LNCaP clone FGC (cell line): ENCODE measurements around the gene ERI2.

Experiments used
- DNase-seq: peaks from one replicate; pipeline ENCODE4 v3.0.0-alpha.2; 2011; ENCODE audit warnings: low read depth
- H3K4me3 ChIP-seq: 2 replicates; pipeline ENCODE4 v1.5.1; 2011; ENCODE audit warnings: mild to moderate bottlenecking, low read depth, low read length, control low read depth
- TF ChIP-seq, protein P1 (sequence below): IDR thresholded peaks from 2 replicates; pipeline ENCODE4 v1.5.1; 2012; ENCODE audit warnings: mild to moderate bottlenecking; ENCODE audit not compliant: control insufficient read depth, insufficient read depth; ENCODE audit errors: extremely low read depth

Gene ERI2, protein sequence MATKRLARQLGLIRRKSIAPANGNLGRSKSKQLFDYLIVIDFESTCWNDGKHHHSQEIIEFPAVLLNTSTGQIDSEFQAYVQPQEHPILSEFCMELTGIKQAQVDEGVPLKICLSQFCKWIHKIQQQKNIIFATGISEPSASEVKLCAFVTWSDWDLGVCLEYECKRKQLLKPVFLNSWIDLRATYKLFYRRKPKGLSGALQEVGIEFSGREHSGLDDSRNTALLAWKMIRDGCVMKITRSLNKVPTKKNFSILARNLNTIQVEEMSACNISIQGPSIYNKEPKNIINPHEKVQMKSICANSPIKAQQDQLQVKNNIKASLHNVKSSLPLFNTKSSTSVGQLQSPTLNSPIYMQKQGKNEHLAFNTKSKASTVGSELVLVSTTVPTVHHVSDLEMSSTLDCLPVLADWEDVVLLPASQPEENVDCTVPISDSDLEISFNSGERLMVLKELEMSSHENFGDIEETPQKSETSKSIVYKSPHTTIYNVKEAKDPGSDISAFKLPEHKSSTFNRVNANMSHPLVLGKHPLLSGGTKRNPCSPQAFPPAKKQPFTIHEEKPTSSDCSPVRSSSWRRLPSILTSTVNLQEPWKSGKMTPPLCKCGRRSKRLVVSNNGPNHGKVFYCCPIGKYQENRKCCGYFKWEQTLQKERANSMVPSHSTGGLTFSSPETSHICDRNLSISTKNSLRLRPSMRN

GRCh38 chr16:20806168-20807050 is at the start of gene ERI2, which contains the start of gene REXO5:
TSS of gene ERI2 (minus strand) at chr16:20806472. CDS start at chr16:20806430, 42 bp downstream.
TSS of gene REXO5 (plus strand) at chr16:20806527. CDS start at chr16:20806954, 427 bp downstream.
- TF ChIP-seq, protein P1, sequence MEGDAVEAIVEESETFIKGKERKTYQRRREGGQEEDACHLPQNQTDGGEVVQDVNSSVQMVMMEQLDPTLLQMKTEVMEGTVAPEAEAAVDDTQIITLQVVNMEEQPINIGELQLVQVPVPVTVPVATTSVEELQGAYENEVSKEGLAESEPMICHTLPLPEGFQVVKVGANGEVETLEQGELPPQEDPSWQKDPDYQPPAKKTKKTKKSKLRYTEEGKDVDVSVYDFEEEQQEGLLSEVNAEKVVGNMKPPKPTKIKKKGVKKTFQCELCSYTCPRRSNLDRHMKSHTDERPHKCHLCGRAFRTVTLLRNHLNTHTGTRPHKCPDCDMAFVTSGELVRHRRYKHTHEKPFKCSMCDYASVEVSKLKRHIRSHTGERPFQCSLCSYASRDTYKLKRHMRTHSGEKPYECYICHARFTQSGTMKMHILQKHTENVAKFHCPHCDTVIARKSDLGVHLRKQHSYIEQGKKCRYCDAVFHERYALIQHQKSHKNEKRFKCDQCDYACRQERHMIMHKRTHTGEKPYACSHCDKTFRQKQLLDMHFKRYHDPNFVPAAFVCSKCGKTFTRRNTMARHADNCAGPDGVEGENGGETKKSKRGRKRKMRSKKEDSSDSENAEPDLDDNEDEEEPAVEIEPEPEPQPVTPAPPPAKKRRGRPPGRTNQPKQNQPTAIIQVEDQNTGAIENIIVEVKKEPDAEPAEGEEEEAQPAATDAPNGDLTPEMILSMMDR, result peak; percentile 53
- DNase-seq, result peak; percentile 92
- peak within 1 kb of the TSS; percentile 65 for H3K4me3 ChIP-seq

DNA sequence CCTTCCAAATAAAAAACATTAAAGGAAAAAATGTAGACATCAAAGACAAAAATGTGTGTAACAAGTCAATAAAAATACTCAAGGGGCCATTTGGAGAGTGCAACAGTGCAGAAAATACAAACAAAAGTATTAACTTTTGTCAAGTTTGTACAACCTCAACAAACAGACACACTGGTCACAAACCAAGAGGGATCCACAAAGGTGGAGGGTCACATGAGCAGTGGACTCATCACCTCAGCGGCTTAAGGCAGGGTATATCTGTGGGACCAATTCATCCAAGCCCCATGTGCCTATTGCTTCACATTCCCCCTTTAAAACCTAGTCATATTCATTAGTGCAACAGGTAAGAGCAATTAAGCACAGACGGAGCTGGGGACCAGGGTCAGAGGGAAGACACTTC is 48.7 kb upstream of the ERI2 start:
- TF ChIP-seq, protein P1, result no peak
- no peak for DNase-seq
- H3K4me3 ChIP-seq, result no peak overlapping the region

GRCh38 chr16:20853981-20854620 is 47.8 kb upstream of the ERI2 start:
- H3K4me3 ChIP-seq, result no peak overlapping the region
- TF ChIP-seq, protein P1, result no peak
- DNase-seq, result no peak

DNA sequence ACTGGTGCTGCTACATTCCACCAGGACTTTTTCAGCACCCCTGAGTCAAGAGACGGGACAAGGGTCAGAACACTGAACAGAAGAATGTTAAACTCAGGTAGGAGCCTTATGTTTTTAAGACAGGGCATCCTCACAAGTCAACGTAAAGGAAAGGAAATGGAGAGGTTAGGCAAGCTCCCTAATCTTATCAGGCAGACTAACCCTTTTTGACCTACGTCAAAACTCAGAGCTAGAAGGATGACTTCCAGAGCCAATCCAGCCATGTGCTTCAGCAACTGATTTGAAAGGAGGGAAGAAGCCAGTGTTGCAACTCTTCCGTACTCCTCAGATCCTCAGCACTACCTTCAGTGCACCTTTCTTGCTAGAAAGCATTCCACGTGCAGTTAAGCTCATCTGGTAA is 46.9 kb upstream of the ERI2 start:
- TF ChIP-seq, protein P1, result no peak
- DNase-seq, result no peak
- no peak overlapping the region for H3K4me3 ChIP-seq

DNA sequence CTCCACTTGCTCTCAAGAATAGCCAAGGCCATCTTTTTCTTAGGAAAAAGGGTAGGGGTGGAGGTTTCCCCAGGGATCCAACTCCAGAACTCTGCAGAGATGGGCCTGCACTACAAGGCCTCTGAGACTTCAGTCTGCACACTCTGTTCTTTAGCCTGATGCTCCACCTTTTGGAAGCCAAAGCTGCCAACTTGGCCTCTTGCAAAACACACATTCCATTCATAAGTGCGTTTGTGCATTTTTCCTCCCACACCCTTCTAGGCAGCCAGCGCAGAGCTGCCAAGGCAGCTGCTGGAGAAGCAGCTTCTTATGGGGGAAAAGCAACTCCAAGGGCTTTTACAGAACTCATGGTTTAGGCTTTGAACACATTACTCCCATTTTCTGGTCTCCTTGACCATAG is 45.3 kb upstream of the ERI2 start:
- H3K4me3 ChIP-seq, result no peak overlapping the region
- TF ChIP-seq, protein P1, result no peak
- DNase-seq, result no peak

- no peak for DNase-seq
- H3K4me3 ChIP-seq, result no peak overlapping the region
- TF ChIP-seq, protein P1, result no peak
These were observed 44.7 kb upstream of the ERI2 start for GRCh38 chr16:20850981-20851380.
